Measurements from ENCODE around the gene FBXL16.

DNA sequence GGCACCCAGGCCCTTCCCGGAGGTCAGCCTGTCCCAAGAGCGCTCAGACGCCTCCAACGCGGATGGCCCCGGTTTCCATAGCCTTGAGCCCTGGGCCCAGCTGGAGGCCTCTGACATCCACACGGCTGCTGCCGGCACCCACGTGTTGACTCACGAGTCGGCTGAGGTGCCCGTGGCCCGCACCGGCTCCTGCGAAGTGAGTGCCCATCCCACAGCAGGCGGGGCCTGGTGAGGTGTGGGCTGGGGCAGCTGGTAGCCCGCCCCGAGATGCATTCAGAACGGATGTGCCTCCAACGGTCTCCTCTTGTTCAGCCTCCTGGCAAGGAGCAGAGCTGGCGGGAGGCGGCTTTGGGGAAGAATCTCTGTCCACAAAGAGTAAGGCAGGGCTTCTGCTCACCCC is 53.8 kb downstream of the FBXL16 start:
- TF ChIP-seq, protein P1, sequence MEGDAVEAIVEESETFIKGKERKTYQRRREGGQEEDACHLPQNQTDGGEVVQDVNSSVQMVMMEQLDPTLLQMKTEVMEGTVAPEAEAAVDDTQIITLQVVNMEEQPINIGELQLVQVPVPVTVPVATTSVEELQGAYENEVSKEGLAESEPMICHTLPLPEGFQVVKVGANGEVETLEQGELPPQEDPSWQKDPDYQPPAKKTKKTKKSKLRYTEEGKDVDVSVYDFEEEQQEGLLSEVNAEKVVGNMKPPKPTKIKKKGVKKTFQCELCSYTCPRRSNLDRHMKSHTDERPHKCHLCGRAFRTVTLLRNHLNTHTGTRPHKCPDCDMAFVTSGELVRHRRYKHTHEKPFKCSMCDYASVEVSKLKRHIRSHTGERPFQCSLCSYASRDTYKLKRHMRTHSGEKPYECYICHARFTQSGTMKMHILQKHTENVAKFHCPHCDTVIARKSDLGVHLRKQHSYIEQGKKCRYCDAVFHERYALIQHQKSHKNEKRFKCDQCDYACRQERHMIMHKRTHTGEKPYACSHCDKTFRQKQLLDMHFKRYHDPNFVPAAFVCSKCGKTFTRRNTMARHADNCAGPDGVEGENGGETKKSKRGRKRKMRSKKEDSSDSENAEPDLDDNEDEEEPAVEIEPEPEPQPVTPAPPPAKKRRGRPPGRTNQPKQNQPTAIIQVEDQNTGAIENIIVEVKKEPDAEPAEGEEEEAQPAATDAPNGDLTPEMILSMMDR (IDR thresholded peaks at IDR 0.05; ENCODE audit: low read depth, low read length, poor library complexity, severe bottlenecking), result no peak
- TF ChIP-seq EZH2phosphoT487 (IDR thresholded peaks at IDR 0.05; ENCODE audit: borderline replicate concordance, low read length), result no peak
